GM21529 (cell line): Measurements from ENCODE around the gene GREB1L.
A peak's percentile ranks its signal among the peaks of the same experiment; 100 is the strongest.

Experiments used
- ATAC-seq: cut with Tn5 transposase; IDR thresholded peaks from one replicate; pipeline ENCODE4 v1.9.1; 2021; ENCODE audit not compliant: unreplicated experiment

Gene GREB1L

GRCh38 chr18:21479721-21480120, 237.7 kb downstream of the GREB1L start:
- no peak for ATAC-seq

GRCh38 chr18:21481739-21482138, 239.7 kb downstream of the GREB1L start:
- ATAC-seq: no peak

GRCh38 chr18:21483051-21483450, 241.0 kb downstream of the GREB1L start:
- ATAC-seq: no peak

- ATAC-seq: no peak
Observed at GRCh38 chr18:21484851-21485636, 243.0 kb downstream of the GREB1L start.

- ATAC-seq: no peak
Observed at GRCh38 chr18:21486905-21487437, 244.9 kb downstream of the GREB1L start.

- peak; percentile 72 for ATAC-seq
Observed at GRCh38 chr18:21489119-21489750, 247.2 kb downstream of the GREB1L start.

- ATAC-seq: no peak
Observed at GRCh38 chr18:21489919-21490495, 248.0 kb downstream of the GREB1L start.

GRCh38 chr18:21490748-21491147, 248.7 kb downstream of the GREB1L start:
- no peak for ATAC-seq

- ATAC-seq: no peak
Observed at GRCh38 chr18:21496277-21496835, 254.3 kb downstream of the GREB1L start.

GRCh38 chr18:21499997-21500396, 258.0 kb downstream of the GREB1L start:
- no peak for ATAC-seq

- no peak for ATAC-seq
Observed at GRCh38 chr18:21502661-21503060, 260.6 kb downstream of the GREB1L start.

- no peak for ATAC-seq
Observed at GRCh38 chr18:21507913-21508701, 266.1 kb downstream of the GREB1L start.

- ATAC-seq: no peak
Observed at GRCh38 chr18:21509062-21509461, 267.0 kb downstream of the GREB1L start.

GRCh38 chr18:21513292-21513691, 271.3 kb downstream of the GREB1L start:
- ATAC-seq: no peak

GRCh38 chr18:21513741-21514140, 271.7 kb downstream of the GREB1L start:
- ATAC-seq: no peak

GRCh38 chr18:21522530-21522929, 280.5 kb downstream of the GREB1L start:
- no peak for ATAC-seq

- ATAC-seq: no peak
Observed at GRCh38 chr18:21525916-21526315, 283.9 kb downstream of the GREB1L start.

GRCh38 chr18:21526463-21526862, 284.4 kb downstream of the GREB1L start:
- ATAC-seq: no peak

- ATAC-seq: no peak
Observed at GRCh38 chr18:21534327-21534726, 292.3 kb downstream of the GREB1L start.

- ATAC-seq: no peak
Observed at GRCh38 chr18:21538230-21538629, 296.2 kb downstream of the GREB1L start.

GRCh38 chr18:21546423-21546822, 304.4 kb downstream of the GREB1L start:
- ATAC-seq: no peak
